ENCODE measurements around the gene AKT2.

AKT2 gene

DNA sequence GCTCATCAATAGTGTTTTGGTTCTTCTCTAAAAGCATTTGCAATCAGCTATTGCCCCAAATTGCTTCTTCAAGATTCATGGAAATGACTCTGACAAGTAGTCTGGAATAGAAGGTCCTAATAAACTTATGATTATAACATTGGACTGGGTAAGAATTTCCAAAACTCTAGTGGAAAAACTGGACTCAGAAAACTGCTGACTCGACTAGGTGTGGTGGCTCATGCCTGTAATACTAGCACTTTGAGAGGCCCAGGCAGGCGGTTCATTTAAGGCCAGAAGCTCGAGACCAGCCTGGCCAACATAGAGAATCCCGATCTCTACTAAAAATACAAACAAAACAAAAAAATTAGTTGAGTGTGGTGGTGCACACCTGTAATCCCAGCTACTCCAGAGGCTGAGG is 15.5 kb upstream of the AKT2 start:
- no peak for DNase-seq (ENCODE audit: low read depth)

DNA sequence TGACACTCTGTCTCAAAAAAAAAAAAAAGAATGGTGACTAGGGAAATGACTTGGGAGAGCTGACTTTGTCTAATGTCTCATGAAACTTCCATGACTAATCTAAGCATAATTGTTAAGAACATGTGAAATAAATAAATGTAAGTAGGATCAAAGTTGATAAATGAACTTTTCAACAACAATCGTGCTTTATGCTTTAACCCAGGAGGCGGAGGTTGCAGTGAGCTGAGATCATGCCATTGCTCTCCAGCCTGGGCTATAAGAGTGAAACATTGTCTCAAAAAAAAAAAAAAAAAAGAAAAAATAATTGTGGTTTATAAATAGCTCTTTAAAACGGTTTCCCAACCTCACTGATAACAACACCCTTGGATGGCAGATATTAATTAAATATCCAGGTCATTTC is 12.9 kb upstream of the AKT2 start:
- DNase-seq (ENCODE audit: low read depth), result no peak

- DNase-seq (ENCODE audit: low read depth), result no peak
Measured at GRCh38 chr19:40294560-40294959, 9.4 kb upstream of the AKT2 start.

- no peak for DNase-seq (ENCODE audit: low read depth)
Measured at GRCh38 chr19:40286971-40287421, 1.9 kb upstream of the AKT2 start.

GRCh38 chr19:40286235-40286970 is 1.3 kb upstream of the AKT2 start:
- no peak for DNase-seq (ENCODE audit: low read depth)

GRCh38 chr19:40285353-40286234 is 449 bp upstream of the AKT2 start:
- peak; percentile 97 for DNase-seq (ENCODE audit: low read depth)

GRCh38 chr19:40284251-40284500 is 969 bp downstream of the AKT2 start:
- DNase-seq (ENCODE audit: low read depth), result no peak

- no peak for DNase-seq (ENCODE audit: low read depth)
Measured at GRCh38 chr19:40283414-40284250, 1.5 kb downstream of the AKT2 start.

GRCh38 chr19:40282920-40283319 is 2.2 kb downstream of the AKT2 start:
- DNase-seq (ENCODE audit: low read depth), result no peak

GRCh38 chr19:40282209-40282580 is 3.0 kb downstream of the AKT2 start:
- DNase-seq (ENCODE audit: low read depth), result no peak

DNA sequence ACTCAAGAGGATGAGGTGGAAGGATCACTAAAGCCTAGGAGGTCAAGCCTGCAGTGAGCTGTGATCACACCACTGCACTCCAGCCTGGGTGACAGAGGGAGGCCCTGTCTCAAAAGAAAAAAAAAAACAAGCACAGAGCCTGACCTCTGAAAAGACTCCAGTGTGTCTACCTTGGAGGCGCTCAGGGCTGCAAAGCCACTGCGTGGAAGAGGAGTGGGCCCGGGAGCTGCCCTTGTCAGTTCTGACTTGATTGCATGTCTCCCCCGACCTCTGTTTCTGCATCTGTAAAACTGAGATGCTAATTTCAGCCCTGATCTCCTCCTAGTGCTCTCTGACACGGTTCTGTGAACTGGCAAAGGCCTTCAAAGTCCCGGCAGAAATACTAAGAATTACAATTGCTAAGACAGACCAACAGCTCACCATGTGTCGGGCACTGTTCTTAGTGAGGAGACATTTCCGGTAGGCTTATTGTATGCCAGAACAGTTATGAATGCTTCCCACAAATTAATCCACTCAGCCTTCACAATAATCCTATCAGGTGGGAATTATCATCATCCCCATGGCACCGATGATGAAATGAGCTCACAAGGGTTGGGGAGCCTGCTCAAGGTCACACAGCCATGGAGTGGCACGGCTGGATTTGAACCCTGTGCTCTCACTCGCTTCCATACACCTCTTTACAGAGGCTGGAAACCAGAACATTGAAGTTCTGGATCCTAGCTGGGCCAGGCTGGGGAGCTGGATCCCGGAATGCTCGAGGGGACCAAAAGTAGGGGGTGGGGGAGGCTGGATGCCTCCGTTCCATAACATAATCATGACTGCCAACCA is 3.5 kb downstream of the AKT2 start:
- DNase-seq (ENCODE audit: low read depth), result no peak

DNA sequence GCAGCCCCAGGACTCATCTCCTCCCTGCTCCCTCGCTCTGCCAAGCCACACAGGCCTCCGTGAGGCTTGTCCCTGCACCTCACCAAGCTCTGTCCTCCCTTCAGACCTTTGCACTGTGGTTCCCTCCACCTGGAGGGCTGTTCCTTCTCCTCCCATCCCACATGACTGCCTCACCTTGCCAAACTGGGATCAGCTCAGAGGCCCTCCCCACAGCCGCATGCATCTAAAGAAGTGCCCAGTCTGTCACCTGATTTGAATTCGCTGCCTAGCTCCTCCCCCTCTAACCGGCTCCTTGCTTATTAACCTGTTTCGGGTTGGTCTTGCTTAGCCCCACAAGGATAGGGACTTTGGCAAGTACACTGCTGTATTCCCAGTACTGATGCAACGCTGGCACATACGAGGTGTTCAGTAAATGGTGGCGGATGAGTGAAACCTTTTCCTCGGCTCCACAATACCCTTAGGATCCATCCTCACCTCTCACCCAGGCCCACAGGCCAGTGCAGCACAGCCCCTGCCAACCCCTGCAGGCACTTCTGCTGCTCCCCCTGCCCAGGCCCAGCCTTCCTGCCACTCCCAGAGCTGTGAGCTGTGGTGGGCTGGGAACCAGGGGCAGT is 4.4 kb downstream of the AKT2 start:
- no peak for DNase-seq (ENCODE audit: low read depth)

- no peak for DNase-seq (ENCODE audit: low read depth)
Measured at GRCh38 chr19:40279761-40280607, 5.2 kb downstream of the AKT2 start.

- no peak for DNase-seq (ENCODE audit: low read depth)
Measured at GRCh38 chr19:40279120-40279551, 6.0 kb downstream of the AKT2 start.

GRCh38 chr19:40278361-40279035 is 6.6 kb downstream of the AKT2 start:
- DNase-seq (ENCODE audit: low read depth), result no peak

GRCh38 chr19:40277356-40278059 is 7.6 kb downstream of the AKT2 start:
- DNase-seq (ENCODE audit: low read depth), result no peak

- DNase-seq (ENCODE audit: low read depth), result no peak
Measured at GRCh38 chr19:40274585-40275544, 10.3 kb downstream of the AKT2 start.

All from stimulated activated CD4-positive, alpha-beta T cell treated with anti-CD3 and anti-CD28 coated beads, Interleukin-2, amount 100 ng/mL, for 4 hours (primary cell).